Trophoblast cell (in vitro differentiated cells and primary cell): ENCODE results near the gene TSEN15.

Experiments used
- DNase-seq, 2 donors: peaks; one replicate each; pipeline ENCODE4 v3.0.0-alpha.2; 2016
- H2AFZ ChIP-seq: 2 replicates; pipeline ENCODE4 v1.6.1; 2013; ENCODE audit warnings: low read length, moderate library complexity, mild to moderate bottlenecking; ENCODE audit not compliant: insufficient read depth, poor library complexity
- H2AK5ac ChIP-seq: 2 replicates; pipeline ENCODE4 v1.6.1; 2013; ENCODE audit warnings: mild to moderate bottlenecking, low read length
- H2BK120ac ChIP-seq: 2 replicates; pipeline ENCODE4 v1.6.1; 2013; ENCODE audit warnings: low read length, mild to moderate bottlenecking, moderate library complexity; ENCODE audit not compliant: insufficient read depth, poor library complexity
- H2BK12ac ChIP-seq: 2 replicates; pipeline ENCODE4 v1.6.1; 2013; ENCODE audit warnings: mild to moderate bottlenecking, low read length, moderate library complexity
- H2BK5ac ChIP-seq: 2 replicates; pipeline ENCODE4 v1.6.1; 2013; ENCODE audit warnings: low read length, low read depth, moderate library complexity, mild to moderate bottlenecking; ENCODE audit not compliant: poor library complexity
- H3K14ac ChIP-seq: 2 replicates; pipeline ENCODE4 v1.6.1; 2013; ENCODE audit warnings: mild to moderate bottlenecking, low read length
- H3K18ac ChIP-seq: 2 replicates; pipeline ENCODE4 v1.6.1; 2013; ENCODE audit warnings: mild to moderate bottlenecking, low read length
- H3K23ac ChIP-seq: 2 replicates; pipeline ENCODE4 v1.6.1; 2013; ENCODE audit warnings: low read length
- H3K27ac ChIP-seq: 2 replicates; pipeline ENCODE4 v1.5.1; 2013; ENCODE audit warnings: low read depth, mild to moderate bottlenecking, inconsistent platforms, low read length, moderate library complexity
- H3K27me3 ChIP-seq: 2 replicates; pipeline ENCODE4 v1.6.1; 2013; ENCODE audit warnings: inconsistent platforms, mild to moderate bottlenecking, low read length, moderate library complexity; ENCODE audit not compliant: insufficient read depth
- H3K36me3 ChIP-seq, 2 experiments: 1 replicate in 1 of 2; 2 replicates in 1 of 2; pipeline ENCODE4 v1.6.1; 2013; ENCODE audit warnings: low read length in 2 of 2, mild to moderate bottlenecking in 2 of 2, moderate library complexity in 1 of 2; ENCODE audit not compliant: insufficient read depth in 2 of 2, control insufficient read depth in 1 of 2
- H3K4ac ChIP-seq: 2 replicates; pipeline ENCODE4 v1.6.1; 2013; ENCODE audit warnings: low read depth, mild to moderate bottlenecking, low read length, moderate library complexity
- H3K4me1 ChIP-seq, 2 experiments: 1 replicate in 1 of 2; 2 replicates in 1 of 2; pipeline ENCODE4 v1.6.1; 2013; ENCODE audit warnings: low read length in 2 of 2, mild to moderate bottlenecking in 2 of 2, moderate library complexity in 1 of 2; ENCODE audit not compliant: insufficient read depth in 2 of 2, control insufficient read depth in 1 of 2
- H3K4me2 ChIP-seq: 2 replicates; pipeline ENCODE4 v1.6.1; 2013; ENCODE audit warnings: inconsistent platforms, mild to moderate bottlenecking, low read length, moderate library complexity
- H3K4me3 ChIP-seq: 2 replicates; pipeline ENCODE4 v1.5.1; 2013; ENCODE audit warnings: mild to moderate bottlenecking, low read depth, low read length, inconsistent platforms
- H3K79me1 ChIP-seq: one replicate; pipeline ENCODE4 v1.6.1; 2013; ENCODE audit warnings: low read length
- H3K79me2 ChIP-seq: 2 replicates; pipeline ENCODE4 v1.6.1; 2013; ENCODE audit warnings: low read length, mild to moderate bottlenecking; ENCODE audit not compliant: control insufficient read depth, insufficient read depth, poor library complexity
- H3K9ac ChIP-seq: 2 replicates; pipeline ENCODE4 v1.6.1; 2013; ENCODE audit warnings: mild to moderate bottlenecking, low read length
- H3K9me3 ChIP-seq: 2 replicates; pipeline ENCODE4 v1.6.1; 2013; ENCODE audit warnings: low read depth, mild to moderate bottlenecking, control low read depth, inconsistent platforms, low read length; ENCODE audit not compliant: insufficient read depth
- H4K12ac ChIP-seq: 2 replicates; pipeline ENCODE4 v1.6.1; 2013; ENCODE audit warnings: low read depth, mild to moderate bottlenecking, low read length, moderate library complexity
- H4K8ac ChIP-seq: 2 replicates; pipeline ENCODE4 v1.6.1; 2013; ENCODE audit warnings: low read depth, mild to moderate bottlenecking, low read length, moderate library complexity
- H4K91ac ChIP-seq: one replicate; pipeline ENCODE4 v1.6.1; 2013; ENCODE audit warnings: low read depth, mild to moderate bottlenecking, low read length, moderate library complexity
- WGBS: extraction: QIAGEN DNeasy Blood & Tissue Kit; methylation state at CpG from one replicate; pipeline ENCODE4 v1.1.7; 2013; ENCODE audit warnings: missing lambda C conversion rate; ENCODE audit not compliant: insufficient read length, insufficient coverage; ENCODE audit errors: extremely low coverage; 5-methylcytosine and 5-hydroxymethylcytosine counted together

TSEN15 gene

GRCh38 chr1:184068354-184068753, 16.8 kb downstream of the TSEN15 start:
- no peak overlapping the region for H4K12ac ChIP-seq
- H3K4me2 ChIP-seq: no peak overlapping the region
- H3K36me3 ChIP-seq: no peaks in the 10 kb centered on the region
- no peak overlapping the region for H3K4ac ChIP-seq
- H3K79me2 ChIP-seq: no peaks in the 10 kb centered on the region
- H3K9me3 ChIP-seq: no peaks in the 10 kb centered on the region
- no peak overlapping the region for H3K18ac ChIP-seq
- no peak overlapping the region for H2BK12ac ChIP-seq
- no peak overlapping the region for H4K91ac ChIP-seq
- no peak overlapping the region for H2BK120ac ChIP-seq
- no peak overlapping the region for H3K23ac ChIP-seq
- no peak overlapping the region for H2AK5ac ChIP-seq
- H3K14ac ChIP-seq: no peak overlapping the region
- H2BK5ac ChIP-seq: no peak overlapping the region
- H3K79me1 ChIP-seq: no peaks in the 10 kb centered on the region
- no peak for DNase-seq
- H2AFZ ChIP-seq: no peak overlapping the region
- no peaks in the 10 kb centered on the region for H3K27me3 ChIP-seq
- no peak overlapping the region for H4K8ac ChIP-seq
- no peaks in the 10 kb centered on the region for H3K4me1 ChIP-seq
- no peak overlapping the region for H3K4me3 ChIP-seq
- no peak overlapping the region for H3K9ac ChIP-seq
- H3K27ac ChIP-seq: no peak overlapping the region

- Histone ChIP-seq H3K27me3 (no peaks in the 10 kb centered on the region), H2BK5ac (no peak overlapping the region), H3K27ac (no peak overlapping the region), H3K4me3 (no peak overlapping the region), H2AK5ac (no peak overlapping the region), H3K4me2 (no peak overlapping the region), H3K79me2 (no peaks in the 10 kb centered on the region), H3K9me3 (peaks cover 1% of the 10 kb centered on the region), H2BK12ac (no peak overlapping the region), H4K8ac (no peak overlapping the region), H4K12ac (no peak overlapping the region), H3K79me1 (no peaks in the 10 kb centered on the region), H3K18ac (no peak overlapping the region), H3K23ac (no peak overlapping the region), H2AFZ (no peak overlapping the region), H3K4me1 (no peaks in the 10 kb centered on the region), H2BK120ac (no peak overlapping the region), H3K14ac (no peak overlapping the region), H3K9ac (no peak overlapping the region), H3K4ac (no peak overlapping the region), H3K36me3 (peaks cover 0 to 2% of the 10 kb centered on the region in 2 experiments), H4K91ac (no peak overlapping the region)
- no peak for DNase-seq
- WGBS: no CpG with 5 or more reads among the region's 2 CpGs
Measured at GRCh38 chr1:184069675-184070074, 18.1 kb downstream of the TSEN15 start.

- Histone ChIP-seq H3K23ac (no peak overlapping the region), H3K9me3 (peaks cover 1% of the 10 kb centered on the region), H2BK5ac (no peak overlapping the region), H3K79me2 (no peaks in the 10 kb centered on the region), H3K27ac (no peak overlapping the region), H3K14ac (no peak overlapping the region), H4K91ac (no peak overlapping the region), H3K4ac (no peak overlapping the region), H2BK12ac (no peak overlapping the region), H4K8ac (no peak overlapping the region), H3K18ac (no peak overlapping the region), H2BK120ac (no peak overlapping the region), H3K36me3 (peaks cover 0 to 2% of the 10 kb centered on the region in 2 experiments), H3K79me1 (no peaks in the 10 kb centered on the region), H3K27me3 (no peaks in the 10 kb centered on the region), H3K4me2 (no peak overlapping the region), H3K9ac (no peak overlapping the region), H4K12ac (no peak overlapping the region), H3K4me1 (no peaks in the 10 kb centered on the region), H3K4me3 (no peak overlapping the region), H2AFZ (no peak overlapping the region), H2AK5ac (no peak overlapping the region)
- WGBS: no CpG with 5 or more reads among the region's 2 CpGs
- DNase-seq: no peak
Measured at GRCh38 chr1:184072376-184072775, 20.8 kb downstream of the TSEN15 start.

- no peak for DNase-seq
- H2AFZ ChIP-seq: no peak overlapping the region
- no peaks in the 10 kb centered on the region for H3K27me3 ChIP-seq
- H3K4me2 ChIP-seq: no peak overlapping the region
- no peak overlapping the region for H4K8ac ChIP-seq
- H4K91ac ChIP-seq: no peak overlapping the region
- H3K4me3 ChIP-seq: no peak overlapping the region
- no peak overlapping the region for H3K4ac ChIP-seq
- H3K9ac ChIP-seq: no peak overlapping the region
- no peaks in the 10 kb centered on the region for H3K79me2 ChIP-seq
- no peak overlapping the region for H2BK120ac ChIP-seq
- no CpG with 5 or more reads among the region's 2 CpGs for WGBS
- no peak overlapping the region for H3K18ac ChIP-seq
- no peak overlapping the region for H3K23ac ChIP-seq
- H3K4me1 ChIP-seq: no peaks in the 10 kb centered on the region
- H2BK5ac ChIP-seq: no peak overlapping the region
- no peak overlapping the region for H3K14ac ChIP-seq
- no peak overlapping the region for H3K27ac ChIP-seq
- no peak overlapping the region for H2BK12ac ChIP-seq
- no peaks in the 10 kb centered on the region for H3K79me1 ChIP-seq
- H3K9me3 ChIP-seq: peaks cover 1% of the 10 kb centered on the region
- H3K36me3 ChIP-seq: peaks cover 0 to 2% of the 10 kb centered on the region in 2 experiments
- H4K12ac ChIP-seq: no peak overlapping the region
- no peak overlapping the region for H2AK5ac ChIP-seq
Measured at GRCh38 chr1:184074383-184074782, 22.9 kb downstream of the TSEN15 start.
